Ureter (tissue), 1 donor: ENCODE measurements around the gene CFAP54. TPM values are rescaled to one million over a fixed set of nuclear protein-coding genes. Genes with fewer than 3 reads are reported as not detected.
"Not testable (repeated sequence)": the region's sequence is repeated elsewhere in the genome, so short reads cannot be mapped to it uniquely, and the experiment has no call there.

ENCODE experiments used
- DNase-seq: peaks from one replicate; pipeline ENCODE4 v3.0.0-alpha.2; 2020; ENCODE audit warnings: low spot score
- total RNA-seq: library from RNA; stranded (reverse); gene quantifications from one replicate; pipeline ENCODE4 v1.2.4, GENCODE V29; 2023
- donor health status: DM: yes; HTN: yes; CAD: no.

CFAP54 gene
- total RNA-seq, 1 donor from 2014 or later: 2.6 TPM

- DNase-seq: no peak
Measured at GRCh38 chr12:96513166-96513565, 23.8 kb downstream of the CFAP54 start.

DNA sequence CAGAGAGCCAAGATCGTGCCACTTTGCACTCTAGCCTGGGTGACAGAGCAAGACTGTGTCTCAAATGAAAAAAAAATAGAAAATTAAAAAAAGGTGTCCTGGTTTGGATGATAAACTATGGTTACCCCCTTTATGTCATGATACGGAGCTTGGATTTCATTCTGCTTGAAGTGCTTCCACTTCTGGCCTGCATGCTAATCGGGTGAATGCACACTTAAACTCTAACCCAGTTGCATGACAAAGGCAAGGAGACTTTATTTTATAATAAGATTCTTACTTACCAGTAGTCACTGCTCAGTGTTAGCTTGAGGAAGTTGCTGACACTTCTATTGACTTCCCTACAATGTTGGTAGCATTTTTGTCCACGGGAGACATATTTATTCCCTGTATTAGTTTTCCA lies 24.3 kb downstream of the CFAP54 start:
- DNase-seq: no peak

GRCh38 chr12:96514328-96514727 lies 25.0 kb downstream of the CFAP54 start:
- no peak for DNase-seq

DNA sequence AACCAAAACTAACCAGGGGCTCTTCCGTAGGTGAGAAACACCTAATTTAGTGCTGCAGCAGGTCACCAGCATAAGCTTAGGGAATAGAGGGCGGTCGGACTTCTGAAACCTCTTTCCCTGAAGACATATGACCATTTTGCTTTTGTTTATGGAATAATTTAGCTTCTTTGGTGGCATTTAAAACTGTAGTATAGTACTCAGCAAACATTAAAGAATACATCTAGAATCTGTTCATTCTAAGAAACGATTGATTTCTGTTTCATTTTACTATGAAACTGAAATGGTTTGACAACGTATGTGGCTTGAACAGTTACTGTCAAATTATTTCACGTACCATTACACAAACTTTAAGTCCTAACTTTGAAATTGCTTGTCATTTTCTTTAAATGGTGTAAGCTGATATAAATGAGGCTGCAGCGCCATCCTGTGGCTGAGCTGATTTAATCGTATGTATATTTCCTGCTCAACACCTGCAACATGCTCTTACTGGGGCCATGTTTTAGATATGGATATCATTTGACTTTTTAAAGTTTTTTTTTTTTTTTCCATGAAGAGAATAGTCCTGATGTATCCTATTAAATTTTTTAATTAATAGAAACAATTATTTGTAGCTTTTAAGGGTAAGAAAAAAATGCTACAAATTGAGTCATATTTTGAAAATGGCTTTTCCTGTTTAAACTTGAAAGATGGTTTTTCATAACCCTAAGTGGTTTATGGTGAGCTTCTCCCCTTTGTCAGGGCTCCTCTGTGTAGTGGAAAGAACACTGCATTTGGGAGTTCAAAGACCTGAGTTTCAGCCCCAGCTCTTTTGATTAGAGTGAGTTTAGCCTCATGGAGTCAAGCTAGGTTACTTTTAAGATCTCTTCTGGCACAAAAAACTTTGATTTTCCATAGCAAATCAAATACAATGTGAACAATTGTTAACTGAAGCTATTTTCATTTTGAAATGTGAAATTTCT lies 27.4 kb downstream of the CFAP54 start:
- DNase-seq: peak; percentile 80

DNA sequence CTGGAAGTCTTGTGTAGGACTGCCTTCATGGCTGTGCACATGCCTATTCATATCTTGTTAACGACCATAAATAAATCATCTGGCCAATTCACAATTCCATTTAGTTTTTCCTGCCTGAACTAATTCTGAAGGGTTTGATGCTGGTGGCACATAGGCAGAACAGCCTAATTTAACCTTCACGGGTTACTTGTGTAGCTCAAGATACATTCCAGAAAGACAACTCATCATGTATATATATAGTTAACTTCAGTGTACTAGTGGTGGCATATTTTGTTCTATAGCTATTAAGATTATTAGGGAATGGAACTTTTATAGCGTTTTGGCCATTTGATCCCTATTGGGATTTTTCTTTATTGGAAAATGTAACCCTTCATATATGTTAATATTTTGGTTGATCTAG lies 31.4 kb downstream of the CFAP54 start:
- no peak for DNase-seq

GRCh38 chr12:96521895-96522682 lies 32.7 kb downstream of the CFAP54 start:
- no peak for DNase-seq

- DNase-seq: no peak
Measured at GRCh38 chr12:96522690-96523089, 33.3 kb downstream of the CFAP54 start.

GRCh38 chr12:96526110-96526509 lies 36.7 kb downstream of the CFAP54 start:
- DNase-seq: no peak

DNA sequence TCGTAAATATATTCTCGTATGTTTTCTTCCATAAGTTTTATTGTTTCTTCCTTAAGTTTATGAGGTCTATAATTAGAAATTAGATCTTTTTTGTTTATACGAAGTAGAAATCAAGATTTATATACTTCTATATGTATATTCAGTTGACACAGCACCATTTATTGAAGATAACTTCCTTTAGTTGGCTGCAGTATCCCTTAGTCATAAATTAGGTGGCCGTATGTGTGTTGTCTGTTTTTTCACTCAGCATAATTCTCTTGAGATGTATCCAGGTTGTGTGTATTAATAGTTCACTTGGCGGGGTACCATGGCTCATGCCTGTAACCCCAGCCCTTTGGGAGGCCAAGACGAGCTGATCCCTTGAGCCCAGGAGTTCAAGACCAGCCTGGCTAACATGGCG lies 40.5 kb downstream of the CFAP54 start:
- no peak for DNase-seq

DNA sequence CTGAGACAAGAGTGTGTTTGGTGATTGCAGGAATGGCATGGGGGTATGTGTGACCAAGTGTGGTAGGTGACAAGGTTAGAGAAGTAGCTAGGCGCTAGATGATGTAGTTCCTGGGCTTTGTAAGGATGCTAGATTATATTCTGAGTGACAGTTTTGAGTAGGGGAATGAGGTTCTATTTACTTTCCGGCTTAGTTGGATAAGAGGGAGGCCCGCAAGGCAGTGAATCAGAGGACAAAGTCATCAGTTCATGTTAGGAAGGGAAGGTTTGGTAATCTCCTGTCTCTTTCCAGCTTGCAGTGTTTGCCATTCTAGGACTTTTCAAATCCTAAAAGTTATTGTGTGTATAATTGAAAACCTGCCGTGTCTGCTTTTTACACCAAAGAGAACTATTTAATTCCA lies 45.0 kb downstream of the CFAP54 start:
- no peak for DNase-seq

DNA sequence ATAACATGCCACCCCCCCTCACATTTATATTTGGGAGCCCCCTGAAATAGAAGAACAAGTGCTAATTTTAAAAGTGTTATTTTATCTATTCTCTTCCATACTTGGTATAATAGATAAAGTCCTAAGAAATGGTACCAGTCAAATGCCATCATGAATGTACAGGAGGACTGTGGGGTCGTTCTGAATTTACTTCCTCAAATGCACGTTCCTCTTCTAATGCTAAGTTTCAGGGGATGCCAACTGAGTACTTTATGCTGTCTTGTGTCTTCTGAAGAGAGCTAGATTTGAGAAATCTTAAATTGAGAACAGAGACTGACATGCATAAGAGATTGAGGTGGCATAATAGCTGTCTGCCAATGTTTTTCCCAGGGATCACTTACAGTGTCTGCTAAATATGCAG lies 59.0 kb downstream of the CFAP54 start:
- DNase-seq: no peak

GRCh38 chr12:96549341-96549740 lies 60.0 kb downstream of the CFAP54 start:
- no peak for DNase-seq

DNA sequence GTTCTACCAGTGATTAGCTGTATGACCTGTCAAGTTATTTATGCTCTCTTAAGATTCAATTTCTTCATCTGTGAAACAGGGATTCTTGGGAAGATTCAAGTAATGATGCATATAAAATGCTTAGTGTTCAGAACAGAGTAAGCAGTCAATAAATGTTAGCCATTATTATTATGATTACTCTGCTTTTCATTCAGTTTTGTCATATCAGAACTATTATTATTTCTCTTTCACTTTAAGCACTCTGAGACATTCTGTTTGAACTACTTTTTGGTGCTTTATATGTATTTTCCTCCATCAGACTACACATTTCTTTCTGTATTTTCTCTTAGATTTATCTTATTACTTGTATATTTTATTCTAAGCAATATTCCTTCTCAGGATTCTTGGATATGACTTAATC lies 81.2 kb downstream of the CFAP54 start:
- no peak for DNase-seq

GRCh38 chr12:96571101-96571862 lies 81.9 kb downstream of the CFAP54 start:
- no peak for DNase-seq

GRCh38 chr12:96578526-96579125 lies 89.2 kb downstream of the CFAP54 start:
- DNase-seq: no peak

GRCh38 chr12:96585977-96586376 lies 96.6 kb downstream of the CFAP54 start:
- no peak for DNase-seq

DNA sequence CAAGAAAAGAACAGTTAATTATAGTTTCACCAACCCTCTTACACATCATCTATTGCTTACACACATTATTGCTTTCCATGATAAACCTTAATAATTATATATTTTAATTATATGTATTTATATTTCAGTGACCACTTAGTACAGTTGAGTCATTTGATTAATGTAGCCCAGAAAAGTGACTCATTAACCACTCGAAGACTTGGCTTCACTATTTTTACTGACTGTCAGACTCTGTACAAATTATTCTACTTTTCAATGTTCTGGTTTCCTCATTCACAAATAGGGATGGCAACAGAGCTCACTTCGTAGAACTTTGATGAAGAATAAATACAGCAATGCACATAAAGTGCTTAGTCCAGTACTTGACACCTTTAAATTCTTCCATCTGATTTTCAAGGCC lies 98.3 kb downstream of the CFAP54 start:
- DNase-seq: no peak

DNA sequence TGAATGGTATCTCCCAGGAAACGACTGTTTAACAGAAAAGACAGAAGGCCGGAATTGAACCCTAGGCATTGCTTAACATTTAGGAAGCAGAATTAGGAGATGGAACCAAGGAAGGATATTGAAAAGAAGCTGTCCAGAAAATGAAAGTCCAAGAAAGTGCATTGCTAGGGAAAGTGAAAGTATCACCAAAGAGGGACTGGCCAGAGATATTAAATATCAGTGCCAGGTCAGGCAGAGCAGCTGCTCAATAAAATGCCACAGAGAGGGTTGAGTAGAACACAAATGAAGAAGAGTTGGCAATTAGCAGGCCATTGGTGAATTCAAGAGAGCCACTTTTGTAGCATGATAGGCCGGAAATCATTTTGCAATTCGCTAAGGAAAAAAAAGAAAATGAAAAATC lies 101.6 kb downstream of the CFAP54 start:
- DNase-seq: no peak

DNA sequence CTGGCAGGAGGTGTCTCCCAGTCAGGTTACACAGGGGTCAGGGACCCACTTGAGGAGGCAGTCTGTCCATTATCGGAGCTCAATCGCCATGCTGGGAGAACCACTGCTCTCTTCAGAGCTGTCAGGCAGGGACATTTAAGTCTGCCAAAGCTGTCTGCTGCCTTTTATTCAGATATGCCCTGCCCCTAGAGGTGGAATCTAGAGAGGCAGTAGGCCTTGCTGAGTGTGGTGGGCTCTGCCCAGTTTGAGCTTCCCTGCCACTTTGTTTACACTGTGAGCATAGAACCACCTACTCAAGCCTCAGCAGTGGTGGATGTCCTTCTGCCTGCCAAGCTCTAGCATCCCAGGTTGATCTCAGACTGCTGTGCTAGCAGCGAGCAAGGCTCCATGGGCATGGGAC lies 115.0 kb downstream of the CFAP54 start:
- not testable (repeated sequence) for DNase-seq

DNA sequence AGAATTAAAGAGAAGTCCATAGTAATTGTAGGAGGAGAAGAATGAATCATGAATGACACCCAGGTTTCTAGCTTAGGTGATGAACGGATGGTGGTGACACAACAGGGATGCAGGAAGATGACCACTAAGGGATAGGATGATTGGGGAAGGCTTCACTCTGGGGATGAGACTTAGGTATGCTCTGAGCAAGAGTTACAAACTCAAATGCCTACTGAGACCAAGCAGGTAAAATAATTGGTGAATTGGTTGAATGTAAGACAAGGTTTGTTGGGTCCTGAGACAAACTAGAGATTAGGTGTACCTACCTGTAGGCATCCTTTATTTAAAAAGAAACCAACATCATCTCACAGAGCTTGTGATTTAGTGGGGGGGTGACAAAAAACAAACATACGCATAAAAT lies 116.3 kb downstream of the CFAP54 start:
- DNase-seq: no peak

GRCh38 chr12:96606134-96606533 lies 116.8 kb downstream of the CFAP54 start:
- DNase-seq: no peak

- DNase-seq: no peak
Measured at GRCh38 chr12:96606644-96607043, 117.3 kb downstream of the CFAP54 start.
